OCI-LY7 (cell line): ENCODE data around the gene GIMAP7.

ENCODE experiments used
- EZH2phosphoT487 ChIP-seq: fragments of 200-600 bp; sonication (generic); IDR thresholded peaks from 2 replicates; pipeline ENCODE4 v1.6.1; 2018; ENCODE audit warnings: low read depth, borderline replicate concordance, mild to moderate bottlenecking, mixed run types, antibody characterized with exemption, low read length, moderate library complexity, mixed read lengths
- TF ChIP-seq, protein P1 (sequence below): fragments of 200-600 bp; sonication (generic); conservative IDR thresholded peaks from 2 replicates; pipeline ENCODE4 v1.5.1; 2014; ENCODE audit warnings: mild to moderate bottlenecking, antibody characterized with exemption, low read length, moderate library complexity, mixed read lengths

DNA sequence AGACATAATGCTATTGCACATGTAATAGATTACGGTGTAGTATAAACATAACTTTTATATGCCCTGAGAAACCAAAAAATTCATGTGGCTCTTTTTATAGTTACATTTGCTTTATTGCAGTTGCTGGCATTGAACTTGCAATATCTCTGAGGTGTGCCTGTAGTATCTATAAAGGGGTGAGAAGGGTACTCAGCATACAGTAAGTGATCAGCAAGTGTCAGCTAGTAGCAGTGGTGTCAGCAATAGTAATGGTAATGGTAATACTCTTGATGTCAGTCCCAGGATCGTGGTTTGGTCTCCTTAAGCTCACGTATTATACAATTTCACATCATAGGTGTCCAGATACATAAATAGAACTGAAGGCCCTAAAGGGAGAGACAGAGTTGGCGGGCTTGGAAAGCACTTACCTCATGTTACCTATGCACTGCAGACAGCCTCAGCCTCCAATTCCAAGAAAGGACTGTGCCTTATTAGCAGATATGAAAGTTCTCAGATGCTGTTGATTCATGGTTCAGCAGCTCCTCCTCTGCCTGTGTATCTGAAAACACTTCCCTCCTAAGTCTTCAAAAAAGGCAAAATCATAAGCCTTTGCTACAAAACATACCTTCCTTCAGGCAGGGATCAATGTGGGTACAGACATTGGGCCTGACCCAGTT, 6.6 kb upstream of the GIMAP7 start:
- TF ChIP-seq, protein P1, sequence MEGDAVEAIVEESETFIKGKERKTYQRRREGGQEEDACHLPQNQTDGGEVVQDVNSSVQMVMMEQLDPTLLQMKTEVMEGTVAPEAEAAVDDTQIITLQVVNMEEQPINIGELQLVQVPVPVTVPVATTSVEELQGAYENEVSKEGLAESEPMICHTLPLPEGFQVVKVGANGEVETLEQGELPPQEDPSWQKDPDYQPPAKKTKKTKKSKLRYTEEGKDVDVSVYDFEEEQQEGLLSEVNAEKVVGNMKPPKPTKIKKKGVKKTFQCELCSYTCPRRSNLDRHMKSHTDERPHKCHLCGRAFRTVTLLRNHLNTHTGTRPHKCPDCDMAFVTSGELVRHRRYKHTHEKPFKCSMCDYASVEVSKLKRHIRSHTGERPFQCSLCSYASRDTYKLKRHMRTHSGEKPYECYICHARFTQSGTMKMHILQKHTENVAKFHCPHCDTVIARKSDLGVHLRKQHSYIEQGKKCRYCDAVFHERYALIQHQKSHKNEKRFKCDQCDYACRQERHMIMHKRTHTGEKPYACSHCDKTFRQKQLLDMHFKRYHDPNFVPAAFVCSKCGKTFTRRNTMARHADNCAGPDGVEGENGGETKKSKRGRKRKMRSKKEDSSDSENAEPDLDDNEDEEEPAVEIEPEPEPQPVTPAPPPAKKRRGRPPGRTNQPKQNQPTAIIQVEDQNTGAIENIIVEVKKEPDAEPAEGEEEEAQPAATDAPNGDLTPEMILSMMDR: no peak
- no peak for TF ChIP-seq EZH2phosphoT487
